Prostate gland (tissue), 2 donors: ENCODE results near the gene GPRC5A. TPM values are rescaled to one million over a fixed set of nuclear protein-coding genes. Genes with fewer than 3 reads are reported as not detected.
A peak's percentile ranks its signal among the peaks of the same experiment; 100 is the strongest.

Experiments
- DNase-seq: peaks from one replicate; pipeline ENCODE4 v3.0.0-alpha.2; 2019; ENCODE audit warnings: low spot score
- H3K27ac ChIP-seq, 2 donors: fragments of 200-600 bp; sonication (generic); 2 replicates each; pipeline ENCODE4 v1.5.1; 2017 to 2019
- H3K27me3 ChIP-seq: fragments of 200-600 bp; sonication (generic); replicated peaks from 2 replicates; pipeline ENCODE4 v1.5.1; 2019; ENCODE audit not compliant: insufficient read depth
- H3K36me3 ChIP-seq, 2 donors: fragments of 200-600 bp; sonication (generic); 1 replicate in 1 of 2; 2 replicates in 1 of 2; pipeline versions ENCODE4 v1.5.1 to v1.8.1; 2017 to 2019
- H3K4me1 ChIP-seq: fragments of 200-600 bp; sonication (generic); replicated peaks from 2 replicates; pipeline ENCODE4 v1.5.1; 2019
- H3K4me3 ChIP-seq, 2 donors: fragments of 200-600 bp; sonication (generic); 2 replicates each; pipeline ENCODE4 v1.5.1; 2017 to 2019
- H3K9me3 ChIP-seq: fragments of 200-600 bp; sonication (generic); 2 replicates; pipeline ENCODE4 v1.5.1; 2017
- POLR2A ChIP-seq: fragments of 450-650 bp; IDR thresholded peaks from one replicate; pipeline ENCODE4 v1.6.1; 2016; ENCODE audit warnings: antibody characterized with exemption, mild to moderate bottlenecking
- POLR2AphosphoS5 ChIP-seq: sonication (generic); formaldehyde crosslinking; IDR thresholded peaks from one replicate; pipeline ENCODE4 v1.6.1; 2017; ENCODE audit warnings: antibody characterized with exemption
- WGBS: methylation state at CpG from one replicate; pipeline ENCODE4 v1.1.5; 2018; 5-methylcytosine and 5-hydroxymethylcytosine counted together
- intact Hi-C: fragments of 100-400 bp; cut with DNase I; formaldehyde crosslinking; loops from one replicate; pipeline ENCODE4 v1.14.2; 2022
- total RNA-seq, 2 donors: library from RNA; depleted of rRNA; stranded (reverse); fragments of >200 nt; gene quantifications; one replicate each; pipeline ENCODE4 v1.1.0, GENCODE V29; 2016
- TF ChIP-seq, protein P1 (sequence below), 4 experiments: fragments of 200-600 bp in 2 of 4; fragments of 450-650 bp in 2 of 4; sonication (generic) in 2 of 4; IDR thresholded peaks; 1 replicate in 3 of 4; 2 replicates in 1 of 4; pipeline ENCODE4 v1.5.1; 2016 to 2019; ENCODE audit warnings: antibody characterized with exemption in 4 of 4, mild to moderate bottlenecking in 2 of 4, moderate library complexity in 2 of 4

Gene GPRC5A
- total RNA-seq, 2 donors from 2014 or later, result 5.4 to 22.2 TPM

DNA sequence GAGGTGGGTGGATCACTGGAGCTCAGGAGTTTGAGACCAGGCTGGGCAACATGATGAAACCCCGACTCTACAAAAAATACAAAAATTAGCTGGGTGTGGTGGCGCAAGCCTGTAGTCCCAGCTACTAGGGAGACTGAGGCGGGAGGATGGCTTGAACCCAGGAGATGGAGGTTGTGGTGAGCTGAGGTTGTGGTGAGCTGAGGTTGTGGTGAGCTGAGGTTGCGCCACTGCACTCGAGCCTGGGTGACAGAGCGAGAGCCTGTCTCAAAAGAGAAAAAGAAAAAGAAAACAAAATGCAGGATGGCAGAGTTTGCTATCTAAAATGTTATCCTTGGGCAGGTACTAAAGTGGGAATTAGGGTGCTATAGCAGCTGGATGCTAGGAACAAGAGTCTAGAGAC, 10.8 kb upstream of the GPRC5A start:
- DNase-seq, result no peak
- 91% methylated on average over 6 of the region's 6 CpGs for WGBS
- H3K36me3 ChIP-seq, result no peaks in the 10 kb centered on the region
- intact Hi-C loops, result no loop called here
- TF ChIP-seq, protein P1, sequence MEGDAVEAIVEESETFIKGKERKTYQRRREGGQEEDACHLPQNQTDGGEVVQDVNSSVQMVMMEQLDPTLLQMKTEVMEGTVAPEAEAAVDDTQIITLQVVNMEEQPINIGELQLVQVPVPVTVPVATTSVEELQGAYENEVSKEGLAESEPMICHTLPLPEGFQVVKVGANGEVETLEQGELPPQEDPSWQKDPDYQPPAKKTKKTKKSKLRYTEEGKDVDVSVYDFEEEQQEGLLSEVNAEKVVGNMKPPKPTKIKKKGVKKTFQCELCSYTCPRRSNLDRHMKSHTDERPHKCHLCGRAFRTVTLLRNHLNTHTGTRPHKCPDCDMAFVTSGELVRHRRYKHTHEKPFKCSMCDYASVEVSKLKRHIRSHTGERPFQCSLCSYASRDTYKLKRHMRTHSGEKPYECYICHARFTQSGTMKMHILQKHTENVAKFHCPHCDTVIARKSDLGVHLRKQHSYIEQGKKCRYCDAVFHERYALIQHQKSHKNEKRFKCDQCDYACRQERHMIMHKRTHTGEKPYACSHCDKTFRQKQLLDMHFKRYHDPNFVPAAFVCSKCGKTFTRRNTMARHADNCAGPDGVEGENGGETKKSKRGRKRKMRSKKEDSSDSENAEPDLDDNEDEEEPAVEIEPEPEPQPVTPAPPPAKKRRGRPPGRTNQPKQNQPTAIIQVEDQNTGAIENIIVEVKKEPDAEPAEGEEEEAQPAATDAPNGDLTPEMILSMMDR (IDR thresholded peaks at IDR 0.05), result no peak
- TF ChIP-seq POLR2A (no peak), POLR2AphosphoS5 (no peak)
- H3K9me3 ChIP-seq, result no peaks in the 10 kb centered on the region
- no peaks in the 10 kb centered on the region for H3K4me1 ChIP-seq
- H3K27ac ChIP-seq, result no peak overlapping the region
- no peak overlapping the region for H3K4me3 ChIP-seq
- no peaks in the 10 kb centered on the region for H3K27me3 ChIP-seq

DNA sequence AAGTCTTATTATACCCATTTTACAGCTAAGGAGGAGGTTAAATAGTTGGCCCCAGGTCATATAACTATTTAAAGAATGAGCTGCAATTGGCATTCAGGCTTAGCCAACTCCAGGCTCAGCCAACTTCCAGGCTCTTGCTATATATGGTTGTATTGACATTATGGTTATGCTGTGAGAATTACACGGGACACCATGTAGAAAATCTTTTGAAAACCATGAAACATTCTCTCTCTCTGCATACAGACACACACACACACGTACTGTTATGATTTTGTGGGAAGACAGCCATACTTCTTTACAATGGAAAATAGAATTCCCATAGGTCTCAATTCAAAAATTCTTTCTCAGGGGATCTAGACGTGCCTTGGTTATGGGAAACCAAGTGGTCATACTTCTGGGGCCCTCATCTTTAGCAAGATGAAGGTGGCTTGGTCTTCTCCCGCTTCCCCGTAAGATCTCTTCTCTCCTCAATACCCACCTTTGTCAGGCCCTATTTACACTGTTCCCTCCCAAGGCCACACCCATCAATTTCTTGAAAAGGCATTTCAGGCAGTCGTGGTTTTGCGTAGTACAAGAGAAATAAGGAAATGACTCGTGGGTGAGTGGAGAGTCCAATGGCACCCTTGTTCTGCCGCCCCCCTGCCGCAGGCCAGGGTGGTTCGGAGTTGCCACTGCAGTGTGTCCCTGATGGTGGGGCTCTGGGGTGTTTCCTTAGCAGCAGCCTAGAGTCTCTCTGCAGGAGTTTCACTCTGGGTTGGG, 10.0 kb upstream of the GPRC5A start:
- H3K27ac ChIP-seq, result no peak overlapping the region
- intact Hi-C loops, result no loop called here
- 80% methylated on average over 11 of the region's 11 CpGs for WGBS

DNA sequence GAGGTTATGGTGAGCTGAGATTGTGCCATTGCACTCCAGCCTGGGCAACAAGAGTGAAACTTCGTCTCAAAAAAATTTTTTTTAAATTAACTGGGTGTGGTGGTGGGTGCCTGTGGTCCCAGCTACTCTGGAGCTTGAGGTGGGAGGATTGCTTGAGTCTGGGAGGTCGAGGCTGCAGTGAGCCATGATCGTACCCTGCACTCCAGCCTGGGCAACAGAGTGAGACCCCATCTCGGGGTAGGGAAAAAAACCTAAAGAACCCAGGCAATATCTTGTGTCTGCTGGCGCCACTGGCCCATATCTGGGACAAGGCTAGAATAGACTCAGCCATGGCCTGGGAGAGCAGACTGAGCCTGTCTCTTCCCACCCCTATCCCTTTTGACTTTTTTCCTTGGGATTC, 9.1 kb upstream of the GPRC5A start:
- no peaks in the 10 kb centered on the region for H3K4me1 ChIP-seq
- no peak overlapping the region for H3K4me3 ChIP-seq
- WGBS, result 95% methylated on average over 5 of the region's 5 CpGs
- H3K27ac ChIP-seq, result no peak overlapping the region
- intact Hi-C loops, result no loop called here
- H3K9me3 ChIP-seq, result no peaks in the 10 kb centered on the region
- H3K27me3 ChIP-seq, result no peaks in the 10 kb centered on the region
- TF ChIP-seq POLR2AphosphoS5 (no peak), POLR2A (no peak)
- TF ChIP-seq, protein P1 (IDR thresholded peaks at IDR 0.05), result no peak
- DNase-seq, result no peak
- no peaks in the 10 kb centered on the region for H3K36me3 ChIP-seq

More for the DNA sequence above, 10.0 kb upstream of the GPRC5A start:
- no peak for DNase-seq
- H3K4me1 ChIP-seq, result no peaks in the 10 kb centered on the region
- no peak overlapping the region for H3K4me3 ChIP-seq
- H3K36me3 ChIP-seq, result no peaks in the 10 kb centered on the region
- no peak for TF ChIP-seq POLR2AphosphoS5
- TF ChIP-seq POLR2A, result no peak
- no peaks in the 10 kb centered on the region for H3K9me3 ChIP-seq
- no peaks in the 10 kb centered on the region for H3K27me3 ChIP-seq

DNA sequence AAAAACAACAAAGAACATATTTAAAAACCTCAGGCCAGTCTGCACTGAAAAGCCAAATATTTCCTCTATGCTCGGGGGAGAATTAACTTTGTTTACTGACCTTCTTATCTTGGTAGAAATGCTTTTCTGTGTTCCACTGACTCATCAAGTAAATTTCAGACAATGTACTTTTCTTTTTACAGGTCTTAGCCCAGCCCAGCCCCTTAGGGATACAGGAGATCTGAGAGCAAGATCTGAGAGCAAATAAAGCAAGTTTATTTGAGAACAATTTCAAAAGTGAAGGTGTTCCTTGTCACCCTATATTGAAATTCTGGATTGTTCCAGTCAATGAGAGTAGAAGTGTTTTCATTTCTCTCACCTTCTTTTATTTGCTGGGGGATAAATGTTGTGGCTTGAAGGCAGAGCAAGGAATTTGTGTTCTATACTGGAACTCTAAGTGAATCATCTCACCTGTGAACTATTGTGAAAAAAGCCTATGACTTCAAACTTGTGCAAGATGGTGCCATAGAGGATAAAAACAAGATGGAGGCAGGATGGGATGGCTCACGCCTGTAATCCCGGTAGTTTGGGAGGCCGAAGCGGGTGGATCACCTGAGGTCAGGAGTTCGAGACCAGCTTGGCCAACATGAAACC, 7.9 kb upstream of the GPRC5A start:
- Histone ChIP-seq H3K4me1 (no peaks in the 10 kb centered on the region), H3K36me3 (no peaks in the 10 kb centered on the region), H3K27ac (peak overlapping the region; percentile 28 to 57), H3K27me3 (no peaks in the 10 kb centered on the region), H3K4me3 (no peak overlapping the region), H3K9me3 (no peaks in the 10 kb centered on the region)
- peak; percentile 94 for TF ChIP-seq POLR2AphosphoS5
- no peak for TF ChIP-seq POLR2A
- DNase-seq, result peak; percentile 76
- intact Hi-C loops, result no loop called here
- WGBS, result 42% methylated on average over 6 of the region's 6 CpGs

DNA sequence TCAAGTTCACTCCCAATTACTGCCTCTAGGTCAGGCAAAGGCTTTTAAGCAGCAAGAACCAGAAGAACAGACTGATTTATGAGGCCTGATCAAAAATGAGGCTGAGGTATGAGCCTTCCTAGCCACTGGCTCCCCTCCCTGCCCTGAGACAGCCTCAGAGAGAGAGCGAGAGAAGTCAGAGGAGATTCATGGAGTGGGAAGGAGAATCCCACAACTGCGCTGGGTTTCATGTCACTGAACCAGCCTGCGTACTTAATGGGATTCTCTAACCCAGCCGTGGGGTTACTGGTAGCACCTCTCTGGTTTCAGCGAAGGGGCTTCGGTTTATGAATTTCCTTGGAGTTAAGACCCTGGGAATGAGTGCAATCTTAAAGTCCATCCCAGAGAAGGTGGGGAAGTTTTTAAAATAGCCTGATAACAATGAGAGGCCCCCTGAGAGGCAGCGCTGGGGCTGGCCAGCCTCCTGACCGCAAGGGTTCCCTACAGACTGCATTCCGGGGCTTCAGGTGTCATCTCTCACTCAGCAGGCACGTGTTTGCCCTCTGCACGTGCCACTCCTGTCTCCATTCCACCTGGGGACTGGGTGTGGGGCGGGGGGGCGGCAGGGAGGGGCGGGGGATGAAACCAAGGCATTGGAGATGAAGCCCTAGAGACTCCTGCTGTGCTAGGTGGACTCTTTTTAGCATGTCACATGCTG, 6.1 kb upstream of the GPRC5A start:
- DNase-seq, result no peak
- H3K27ac ChIP-seq, result no peak overlapping the region
- H3K4me3 ChIP-seq, result no peak overlapping the region
- no peaks in the 10 kb centered on the region for H3K9me3 ChIP-seq
- TF ChIP-seq POLR2AphosphoS5 (no peak), POLR2A (no peak)
- TF ChIP-seq, protein P1 (IDR thresholded peaks at IDR 0.05), result no peak
- H3K4me1 ChIP-seq, result no peaks in the 10 kb centered on the region
- H3K36me3 ChIP-seq, result no peaks in the 10 kb centered on the region
- intact Hi-C loops, result no loop called here
- 62% methylated on average over 14 of the region's 14 CpGs for WGBS
- no peaks in the 10 kb centered on the region for H3K27me3 ChIP-seq
